Smooth muscle cell (in vitro differentiated cells): ENCODE measurements around the gene FABP6. TPM values are rescaled to one million over a fixed set of nuclear protein-coding genes. Genes with fewer than 3 reads are reported as not detected.

Experiments used
- DNase-seq: peaks from one replicate; lab custom pipeline; 2025; ENCODE audit not compliant: unreplicated experiment; lab: John Stamatoyannopoulos, UW
- H2AFZ ChIP-seq: fragments of 200-600 bp; sonication (generic); 2 replicates; pipeline ENCODE4 v1.6.0; 2016; ENCODE audit warnings: antibody characterized with exemption, low read depth, mild to moderate bottlenecking
- H3F3A ChIP-seq: fragments of 200-600 bp; sonication (generic); 2 replicates; pipeline ENCODE4 v1.6.0; 2017; ENCODE audit warnings: antibody characterized with exemption, low read depth
- H3K27ac ChIP-seq: fragments of 200-600 bp; sonication (generic); 2 replicates; pipeline ENCODE4 v1.5.1; 2016; ENCODE audit warnings: low read depth, mild to moderate bottlenecking
- H3K27me3 ChIP-seq: fragments of 200-600 bp; sonication (generic); 2 replicates; pipeline ENCODE4 v1.6.1; 2016; ENCODE audit warnings: low read depth, mild to moderate bottlenecking
- H3K36me3 ChIP-seq: fragments of 200-600 bp; sonication (generic); 2 replicates; pipeline ENCODE4 v1.5.1; 2016; ENCODE audit warnings: low read depth
- H3K4me1 ChIP-seq: fragments of 200-600 bp; sonication (generic); 2 replicates; pipeline ENCODE4 v1.5.1; 2016; ENCODE audit warnings: low read depth
- H3K4me2 ChIP-seq: fragments of 200-600 bp; sonication (generic); 2 replicates; pipeline ENCODE4 v1.6.0; 2016; ENCODE audit warnings: mild to moderate bottlenecking
- H3K4me3 ChIP-seq: fragments of 200-600 bp; sonication (generic); 2 replicates; pipeline ENCODE4 v1.5.1; 2016; ENCODE audit warnings: mild to moderate bottlenecking
- H3K79me2 ChIP-seq: fragments of 200-600 bp; sonication (generic); 2 replicates; pipeline ENCODE4 v1.6.0; 2016; ENCODE audit warnings: low read depth, mild to moderate bottlenecking
- H3K9ac ChIP-seq: fragments of 200-600 bp; sonication (generic); 2 replicates; pipeline ENCODE4 v1.6.0; 2016; ENCODE audit warnings: low read depth
- H3K9me3 ChIP-seq: fragments of 200-600 bp; sonication (generic); replicated peaks from 2 replicates; pipeline ENCODE4 v1.5.1; 2016; ENCODE audit warnings: low read depth
- H4K20me1 ChIP-seq: fragments of 200-600 bp; sonication (generic); 2 replicates; pipeline ENCODE4 v1.6.0; 2016; ENCODE audit warnings: low read depth
- WGBS: methylation state at CpG from one replicate; pipeline ENCODE4 v1.1.7; 2016; ENCODE audit warnings: low lambda C conversion rate; 5-methylcytosine and 5-hydroxymethylcytosine counted together
- polyA plus RNA-seq: library from polyadenylated mRNA; unstranded; fragments of >200 nt; fragmentation: Nextera tagmentation; extraction: Ambion mirVana; gene quantifications from 2 replicates; pipeline ENCODE4 v1.2.1, GENCODE V29; 2016
- total RNA-seq: library from RNA; depleted of rRNA; stranded (reverse); fragments of >200 nt; gene quantifications from 2 replicates; pipeline ENCODE4 v1.2.3, GENCODE V29; 2014
- TF ChIP-seq, protein P1 (sequence below): fragments of 200-600 bp; sonication (generic); IDR thresholded peaks from 2 replicates; pipeline ENCODE4 v1.5.1; 2017; ENCODE audit warnings: borderline replicate concordance, mild to moderate bottlenecking, antibody characterized with exemption; ENCODE audit not compliant: insufficient read depth, poor library complexity, severe bottlenecking

FABP6 gene
- total and polyA plus RNA-seq, 2 experiments from 2014 or later: 1.3 TPM; not detected in 1

DNA sequence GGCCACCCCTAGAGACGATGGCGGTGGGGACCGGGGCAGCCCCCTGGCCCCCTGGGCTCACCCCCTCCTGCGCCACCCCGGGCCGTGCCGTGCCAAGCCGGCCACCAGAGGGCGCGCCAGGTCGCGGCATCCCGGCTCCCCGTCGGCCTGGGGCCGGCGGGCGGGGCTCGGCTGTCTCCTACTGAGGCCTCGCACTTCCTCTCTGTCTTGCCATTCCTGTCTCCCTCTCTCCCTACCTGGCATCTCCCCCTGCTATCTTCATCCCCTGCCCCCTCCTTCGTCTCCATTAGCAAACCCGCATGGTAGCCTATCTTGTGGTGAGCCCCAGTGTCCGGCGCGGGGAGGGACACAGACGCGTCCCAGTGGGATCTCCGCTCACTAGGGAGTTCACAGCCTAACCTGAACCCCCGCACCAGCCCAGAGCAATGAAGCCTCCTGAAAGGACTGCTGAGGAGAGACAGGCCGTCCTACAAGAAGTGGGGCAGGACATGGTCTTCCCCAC, 29.8 kb upstream of the FABP6 start:
- Histone ChIP-seq H3K27ac (no peak overlapping the region), H4K20me1 (no peaks in the 10 kb centered on the region)
- DNase-seq: peak; percentile 57

DNA sequence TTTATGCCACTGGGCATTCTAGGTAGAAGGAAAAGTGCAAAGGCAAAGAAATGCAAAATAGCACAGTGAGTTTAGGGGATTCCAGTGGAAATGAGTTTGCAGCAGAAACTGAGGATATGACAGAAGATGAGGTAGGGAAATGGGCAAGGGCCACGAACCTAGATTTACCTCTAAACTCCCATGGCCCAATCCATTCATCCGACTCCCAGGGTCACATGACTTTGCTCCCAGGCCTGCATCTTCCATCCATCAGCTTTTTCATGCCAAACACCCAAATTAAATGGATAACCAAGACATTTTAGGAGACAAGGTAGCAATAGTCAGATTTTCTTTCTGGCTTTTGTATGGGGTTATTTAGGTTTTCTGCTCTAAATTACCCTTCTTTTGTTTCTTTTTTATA, 22.2 kb upstream of the FABP6 start:
- TF ChIP-seq, protein P1, sequence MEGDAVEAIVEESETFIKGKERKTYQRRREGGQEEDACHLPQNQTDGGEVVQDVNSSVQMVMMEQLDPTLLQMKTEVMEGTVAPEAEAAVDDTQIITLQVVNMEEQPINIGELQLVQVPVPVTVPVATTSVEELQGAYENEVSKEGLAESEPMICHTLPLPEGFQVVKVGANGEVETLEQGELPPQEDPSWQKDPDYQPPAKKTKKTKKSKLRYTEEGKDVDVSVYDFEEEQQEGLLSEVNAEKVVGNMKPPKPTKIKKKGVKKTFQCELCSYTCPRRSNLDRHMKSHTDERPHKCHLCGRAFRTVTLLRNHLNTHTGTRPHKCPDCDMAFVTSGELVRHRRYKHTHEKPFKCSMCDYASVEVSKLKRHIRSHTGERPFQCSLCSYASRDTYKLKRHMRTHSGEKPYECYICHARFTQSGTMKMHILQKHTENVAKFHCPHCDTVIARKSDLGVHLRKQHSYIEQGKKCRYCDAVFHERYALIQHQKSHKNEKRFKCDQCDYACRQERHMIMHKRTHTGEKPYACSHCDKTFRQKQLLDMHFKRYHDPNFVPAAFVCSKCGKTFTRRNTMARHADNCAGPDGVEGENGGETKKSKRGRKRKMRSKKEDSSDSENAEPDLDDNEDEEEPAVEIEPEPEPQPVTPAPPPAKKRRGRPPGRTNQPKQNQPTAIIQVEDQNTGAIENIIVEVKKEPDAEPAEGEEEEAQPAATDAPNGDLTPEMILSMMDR: no peak
- 79% methylated on average over 2 of the region's 2 CpGs for WGBS
- H3K36me3 ChIP-seq: no peaks in the 10 kb centered on the region

More for the DNA sequence above, 29.8 kb upstream of the FABP6 start:
- WGBS: 8% methylated on average over 24 of the region's 30 CpGs
- peak overlapping the region; percentile 77 for H3K4me2 ChIP-seq
- no peaks in the 10 kb centered on the region for H3K9me3 ChIP-seq
- H3K27me3 ChIP-seq: no peaks in the 10 kb centered on the region
- no peaks in the 10 kb centered on the region for H3K79me2 ChIP-seq
- no peak overlapping the region for H3K9ac ChIP-seq
- peaks cover 17% of the 10 kb centered on the region for H3K4me1 ChIP-seq
- TF ChIP-seq, protein P1: peak; percentile 93
- H3K36me3 ChIP-seq: no peaks in the 10 kb centered on the region
- peaks cover 7% of the 10 kb centered on the region for H3F3A ChIP-seq
- H2AFZ ChIP-seq: peak overlapping the region; percentile 93
- H3K4me3 ChIP-seq: peak overlapping the region; percentile 33

DNA sequence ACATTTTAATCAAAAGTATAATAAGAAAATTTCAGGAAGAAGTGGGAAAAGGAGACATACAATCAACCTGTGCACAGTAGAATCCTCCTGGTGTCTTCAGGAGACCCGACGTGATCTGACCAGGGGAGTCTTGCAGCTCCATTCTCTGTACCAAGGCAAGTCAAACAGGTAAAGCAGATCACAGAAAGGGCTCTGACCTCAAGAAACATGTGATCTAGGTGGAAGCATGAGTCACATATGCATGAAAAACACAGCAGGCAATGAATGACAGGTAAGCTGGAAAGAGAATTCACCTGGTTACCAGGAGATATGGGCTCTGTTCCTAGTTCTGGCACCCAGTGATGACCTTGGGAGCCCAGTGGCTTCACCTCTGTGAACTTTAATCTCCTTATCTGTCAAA, 19.4 kb upstream of the FABP6 start:
- Histone ChIP-seq H3K4me1 (no peaks in the 10 kb centered on the region), H3K27ac (no peak overlapping the region), H2AFZ (no peak overlapping the region), H3K9ac (no peak overlapping the region), H3K79me2 (no peaks in the 10 kb centered on the region), H4K20me1 (no peaks in the 10 kb centered on the region), H3K4me2 (no peak overlapping the region), H3K36me3 (no peaks in the 10 kb centered on the region), H3F3A (no peaks in the 10 kb centered on the region), H3K4me3 (no peak overlapping the region), H3K9me3 (no peaks in the 10 kb centered on the region), H3K27me3 (no peaks in the 10 kb centered on the region)
- TF ChIP-seq, protein P1: no peak
- 82% methylated on average over 2 of the region's 2 CpGs for WGBS
- no peak for DNase-seq

More for the DNA sequence above, 22.2 kb upstream of the FABP6 start:
- Histone ChIP-seq H3K79me2 (no peaks in the 10 kb centered on the region), H3K4me3 (no peak overlapping the region), H4K20me1 (no peaks in the 10 kb centered on the region), H2AFZ (no peak overlapping the region), H3K4me1 (no peaks in the 10 kb centered on the region), H3K27ac (no peak overlapping the region), H3K9ac (no peak overlapping the region), H3F3A (no peaks in the 10 kb centered on the region), H3K4me2 (no peak overlapping the region), H3K27me3 (no peaks in the 10 kb centered on the region), H3K9me3 (no peaks in the 10 kb centered on the region)
- no peak for DNase-seq

DNA sequence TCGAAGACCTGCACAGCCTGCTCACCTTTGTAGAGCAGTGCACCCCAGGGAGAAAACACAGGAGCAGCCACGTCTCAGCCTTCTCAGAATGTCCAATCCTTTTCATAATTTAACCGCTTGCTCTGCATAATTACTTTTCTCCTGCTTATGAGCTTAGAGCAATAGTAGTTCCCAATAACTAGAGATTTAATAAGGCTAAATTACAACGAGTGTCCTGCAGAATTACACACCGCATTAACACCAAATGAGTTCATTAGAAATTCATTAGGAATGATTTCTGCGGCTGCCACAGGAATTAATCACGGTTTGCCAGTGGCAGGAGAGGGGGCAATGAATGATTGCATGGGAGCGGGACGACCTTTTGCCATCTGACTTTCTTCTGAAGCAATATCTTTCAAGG, 18.7 kb upstream of the FABP6 start:
- Histone ChIP-seq H3K79me2 (no peaks in the 10 kb centered on the region), H3K4me2 (no peak overlapping the region), H3K27me3 (no peaks in the 10 kb centered on the region), H3K9ac (no peak overlapping the region), H3K9me3 (no peaks in the 10 kb centered on the region), H3K27ac (no peak overlapping the region), H3K36me3 (no peaks in the 10 kb centered on the region), H3F3A (no peaks in the 10 kb centered on the region), H3K4me3 (no peak overlapping the region), H2AFZ (no peak overlapping the region), H4K20me1 (no peaks in the 10 kb centered on the region), H3K4me1 (no peaks in the 10 kb centered on the region)
- WGBS: 94% methylated on average over 9 of the region's 9 CpGs
- TF ChIP-seq, protein P1: no peak
- no peak for DNase-seq
